Activated CD4-positive, alpha-beta T cell treated with anti-CD3 and anti-CD28 coated beads, Interleukin-2, amount 10 ng/mL, durations not matched to agents 7 days and 5 days (primary cell): Measurements from ENCODE around the gene METTL15. TPM values are rescaled to one million over a fixed set of nuclear protein-coding genes. Genes with fewer than 3 reads are reported as not detected.
"Not testable (repeated sequence)": the region's sequence is repeated elsewhere in the genome, so short reads cannot be mapped to it uniquely, and the experiment has no call there.

ENCODE experiments used
- CTCF ChIA-PET: fragments of 350-600 bp; sonication (Branson Sonifier 250); formaldehyde crosslinking; loops from one replicate; lab custom pipeline; 2021; ENCODE audit warnings: antibody characterized with exemption; lab: Charles Lee
- POLR2A ChIA-PET: fragments of 350-600 bp; sonication (Branson Sonifier 250); formaldehyde crosslinking; loops from one replicate; lab custom pipeline; 2021; ENCODE audit warnings: antibody characterized with exemption; lab: Charles Lee
- DNase-seq: peaks from one replicate; pipeline ENCODE4 v3.0.0-alpha.2; 2020
- H3K27ac Mint-ChIP-seq: one replicate; pipeline ENCODE4 v1.8.0; 2021; ENCODE audit warnings: mild to moderate bottlenecking, moderate library complexity, mixed read lengths
- H3K27me3 Mint-ChIP-seq: one replicate; pipeline ENCODE4 v1.8.0; 2021; ENCODE audit warnings: mixed read lengths
- H3K36me3 Mint-ChIP-seq: one replicate; pipeline ENCODE4 v1.8.0; 2021; ENCODE audit warnings: low read depth, mixed read lengths
- H3K4me1 Mint-ChIP-seq: one replicate; pipeline ENCODE4 v1.8.0; 2021; ENCODE audit warnings: mixed read lengths
- H3K4me3 Mint-ChIP-seq: one replicate; pipeline ENCODE4 v1.8.0; 2021; ENCODE audit warnings: mild to moderate bottlenecking, moderate library complexity, mixed read lengths
- H3K9me3 Mint-ChIP-seq: one replicate; pipeline ENCODE4 v1.8.0; 2021; ENCODE audit warnings: mixed read lengths
- total RNA-seq, 2 experiments: library from RNA; stranded (reverse); gene quantifications; one replicate each; pipeline ENCODE4 v1.2.3, GENCODE V29; 2021

METTL15 gene
- total RNA-seq, 2 experiments from 2014 or later: 9.6 to 11.6 TPM

GRCh38 chr11:28117712-28118111 lies 9.5 kb downstream of the METTL15 start:
- POLR2A ChIA-PET: no interaction called here
- H3K9me3 Mint-ChIP-seq: no peaks in the 10 kb centered on the region
- peaks cover 5% of the 10 kb centered on the region for H3K4me1 Mint-ChIP-seq
- no peak overlapping the region for H3K27ac Mint-ChIP-seq
- CTCF ChIA-PET: no interaction called here
- no peak overlapping the region for H3K4me3 Mint-ChIP-seq
- H3K36me3 Mint-ChIP-seq: peaks cover 14% of the 10 kb centered on the region
- no peaks in the 10 kb centered on the region for H3K27me3 Mint-ChIP-seq
- DNase-seq: no peak

GRCh38 chr11:28123151-28123581 lies 15.0 kb downstream of the METTL15 start:
- ChIA-PET POLR2A (no interaction called here), CTCF (no interaction called here)
- no peaks in the 10 kb centered on the region for H3K4me1 Mint-ChIP-seq
- no peaks in the 10 kb centered on the region for H3K9me3 Mint-ChIP-seq
- no peaks in the 10 kb centered on the region for H3K27me3 Mint-ChIP-seq
- H3K4me3 Mint-ChIP-seq: no peak overlapping the region
- H3K27ac Mint-ChIP-seq: no peak overlapping the region
- no peak for DNase-seq
- H3K36me3 Mint-ChIP-seq: peaks cover 11% of the 10 kb centered on the region

GRCh38 chr11:28132548-28132947 lies 24.4 kb downstream of the METTL15 start:
- Mint-ChIP-seq H3K9me3 (peaks cover 18% of the 10 kb centered on the region), H3K4me1 (no peaks in the 10 kb centered on the region), H3K27me3 (no peaks in the 10 kb centered on the region), H3K4me3 (no peak overlapping the region), H3K36me3 (peaks cover 33% of the 10 kb centered on the region), H3K27ac (no peak overlapping the region)
- CTCF ChIA-PET: no interaction called here
- POLR2A ChIA-PET: no interaction called here
- no peak for DNase-seq

- peaks cover 20% of the 10 kb centered on the region for H3K9me3 Mint-ChIP-seq
- no peaks in the 10 kb centered on the region for H3K27me3 Mint-ChIP-seq
- no peak overlapping the region for H3K4me3 Mint-ChIP-seq
- H3K36me3 Mint-ChIP-seq: peaks cover 38% of the 10 kb centered on the region
- no peak for DNase-seq
- POLR2A ChIA-PET: no interaction called here
- no peak overlapping the region for H3K27ac Mint-ChIP-seq
- H3K4me1 Mint-ChIP-seq: no peaks in the 10 kb centered on the region
- CTCF ChIA-PET: no interaction called here
Measured at GRCh38 chr11:28133146-28133545, 25.0 kb downstream of the METTL15 start.

- H3K4me1 Mint-ChIP-seq, CTCF ChIA-PET, H3K4me3 Mint-ChIP-seq, DNase-seq, H3K27me3 Mint-ChIP-seq, H3K27ac Mint-ChIP-seq, POLR2A ChIA-PET: not testable (repeated sequence)
- peaks cover 38% of the 10 kb centered on the region for H3K9me3 Mint-ChIP-seq
- peaks cover 59% of the 10 kb centered on the region for H3K36me3 Mint-ChIP-seq
Measured at GRCh38 chr11:28136157-28136556, 28.0 kb downstream of the METTL15 start.

GRCh38 chr11:28137366-28137765 lies 29.2 kb downstream of the METTL15 start:
- DNase-seq: no peak
- ChIA-PET CTCF (interaction anchor here (0.7 kb wide), 2 partner anchors 21 to 118 kb away, joined by 3 to 4 read pairs; no protein-coding TSS in a partner anchor), POLR2A (no interaction called here)
- H3K9me3 Mint-ChIP-seq: peaks cover 38% of the 10 kb centered on the region
- H3K27ac Mint-ChIP-seq: no peak overlapping the region
- no peaks in the 10 kb centered on the region for H3K4me1 Mint-ChIP-seq
- H3K36me3 Mint-ChIP-seq: peaks cover 56% of the 10 kb centered on the region
- no peaks in the 10 kb centered on the region for H3K27me3 Mint-ChIP-seq
- no peak overlapping the region for H3K4me3 Mint-ChIP-seq

- Mint-ChIP-seq H3K9me3 (peaks cover 38% of the 10 kb centered on the region), H3K4me1 (no peaks in the 10 kb centered on the region), H3K4me3 (no peak overlapping the region), H3K27me3 (no peaks in the 10 kb centered on the region), H3K36me3 (peaks cover 56% of the 10 kb centered on the region), H3K27ac (no peak overlapping the region)
- ChIA-PET CTCF (interaction anchor here (0.7 kb wide), 2 partner anchors 22 to 117 kb away, joined by 3 to 4 read pairs; no protein-coding TSS in a partner anchor), POLR2A (no interaction called here)
- DNase-seq: no peak
Measured at GRCh38 chr11:28137832-28138231, 29.6 kb downstream of the METTL15 start.

- DNase-seq: no peak
- Mint-ChIP-seq H3K4me3 (no peak overlapping the region), H3K27me3 (no peaks in the 10 kb centered on the region), H3K36me3 (peaks cover 46% of the 10 kb centered on the region), H3K27ac (no peak overlapping the region), H3K9me3 (peaks cover 36% of the 10 kb centered on the region), H3K4me1 (no peaks in the 10 kb centered on the region)
- POLR2A ChIA-PET: interaction anchor here (0.6 kb wide), 1 partner anchor 89 kb away, joined by 4 read pairs; no protein-coding TSS in a partner anchor
- CTCF ChIA-PET: interaction anchor here (0.6 kb wide), 1 partner anchor 631 kb away, joined by 3 read pairs; no protein-coding TSS in a partner anchor
Measured at GRCh38 chr11:28139841-28140415, 31.7 kb downstream of the METTL15 start.

- CTCF ChIA-PET: no interaction called here
- Mint-ChIP-seq H3K4me1 (no peaks in the 10 kb centered on the region), H3K9me3 (peaks cover 31% of the 10 kb centered on the region), H3K4me3 (no peak overlapping the region), H3K27me3 (no peaks in the 10 kb centered on the region), H3K27ac (no peak overlapping the region), H3K36me3 (peaks cover 40% of the 10 kb centered on the region)
- POLR2A ChIA-PET: no interaction called here
- DNase-seq: no peak
Measured at GRCh38 chr11:28140689-28141455, 32.7 kb downstream of the METTL15 start.

- H3K4me3 Mint-ChIP-seq: no peak overlapping the region
- H3K4me1 Mint-ChIP-seq: no peaks in the 10 kb centered on the region
- peaks cover 20% of the 10 kb centered on the region for H3K9me3 Mint-ChIP-seq
- CTCF ChIA-PET: no interaction called here
- peaks cover 26% of the 10 kb centered on the region for H3K36me3 Mint-ChIP-seq
- no peaks in the 10 kb centered on the region for H3K27me3 Mint-ChIP-seq
- no peak overlapping the region for H3K27ac Mint-ChIP-seq
- POLR2A ChIA-PET: no interaction called here
- DNase-seq: no peak
Measured at GRCh38 chr11:28142724-28143123, 34.5 kb downstream of the METTL15 start.

- CTCF ChIA-PET: no interaction called here
- H3K4me1 Mint-ChIP-seq: no peaks in the 10 kb centered on the region
- H3K4me3 Mint-ChIP-seq: no peak overlapping the region
- H3K9me3 Mint-ChIP-seq: peaks cover 8% of the 10 kb centered on the region
- no peaks in the 10 kb centered on the region for H3K27me3 Mint-ChIP-seq
- H3K27ac Mint-ChIP-seq: no peak overlapping the region
- POLR2A ChIA-PET: no interaction called here
- H3K36me3 Mint-ChIP-seq: peaks cover 9% of the 10 kb centered on the region
- no peak for DNase-seq
Measured at GRCh38 chr11:28144808-28145207, 36.6 kb downstream of the METTL15 start.

GRCh38 chr11:28146123-28146751 lies 38.0 kb downstream of the METTL15 start:
- CTCF ChIA-PET: no interaction called here
- no peaks in the 10 kb centered on the region for H3K36me3 Mint-ChIP-seq
- no peaks in the 10 kb centered on the region for H3K4me1 Mint-ChIP-seq
- H3K27me3 Mint-ChIP-seq: no peaks in the 10 kb centered on the region
- no peak overlapping the region for H3K4me3 Mint-ChIP-seq
- POLR2A ChIA-PET: no interaction called here
- no peak overlapping the region for H3K27ac Mint-ChIP-seq
- DNase-seq: no peak
- no peaks in the 10 kb centered on the region for H3K9me3 Mint-ChIP-seq

- no peak for DNase-seq
- Mint-ChIP-seq H3K4me1 (no peaks in the 10 kb centered on the region), H3K4me3 (no peak overlapping the region), H3K27me3 (no peaks in the 10 kb centered on the region), H3K27ac (no peak overlapping the region), H3K36me3 (peaks cover 11% of the 10 kb centered on the region), H3K9me3 (peaks cover 3% of the 10 kb centered on the region)
- ChIA-PET POLR2A (no interaction called here), CTCF (no interaction called here)
Measured at GRCh38 chr11:28152743-28153142, 44.6 kb downstream of the METTL15 start.
